ENCODE measurements around the gene COPS3. TPM values are rescaled to one million over a fixed set of nuclear protein-coding genes. Genes with fewer than 3 reads are reported as not detected.
A peak's percentile ranks its signal among the peaks of the same experiment; 100 is the strongest.

Gene COPS3
- total RNA-seq, 1 donor from 2014 or later = 89.2 TPM

GRCh38 chr17:17231621-17232302 is 49.3 kb downstream of the COPS3 start:
- H3K4me1 ChIP-seq (ENCODE audit: control insufficient read depth in 3 of 3, insufficient read depth in 3 of 3, low read length in 3 of 3) = peaks cover 38 to 59% (median 54%) of the 10 kb centered on the region in 3 donors
- no peak overlapping the region for H3K4me3 ChIP-seq (ENCODE audit: low read length in 3 of 3)
- H3K9ac ChIP-seq (ENCODE audit: low read depth in 1 of 3, low read length in 3 of 3) = no peak overlapping the region
- no peaks in the 10 kb centered on the region for H3K27me3 ChIP-seq (ENCODE audit: control insufficient read depth in 3 of 3, insufficient read depth in 3 of 3, low read length in 3 of 3)
- no peak overlapping the region for H3K27ac ChIP-seq (ENCODE audit: low read depth, low read length)
- H3K9me3 ChIP-seq (ENCODE audit: control insufficient read depth in 3 of 3, low read length in 3 of 3) = no peaks in the 10 kb centered on the region
- peaks cover 49 to 58% (median 51%) of the 10 kb centered on the region in 3 donors for H3K36me3 ChIP-seq (ENCODE audit: control insufficient read depth in 3 of 3, insufficient read depth in 3 of 3, low read length in 3 of 3)

GRCh38 chr17:17229416-17230384 is 51.3 kb downstream of the COPS3 start:
- Histone ChIP-seq H3K27ac (ENCODE audit: low read depth, low read length) (peak overlapping the region; percentile 3), H3K4me1 (ENCODE audit: control insufficient read depth in 3 of 3, insufficient read depth in 3 of 3, low read length in 3 of 3) (peaks cover 21 to 44% (median 42%) of the 10 kb centered on the region in 3 donors)

GRCh38 chr17:17228521-17229279 is 52.3 kb downstream of the COPS3 start:
- Histone ChIP-seq H3K4me3 (ENCODE audit: low read length in 3 of 3) (no peak overlapping the region), H3K9ac (ENCODE audit: low read depth in 1 of 3, low read length in 3 of 3) (peak overlapping the region in 1 of 3 donors; percentile 74), H3K36me3 (ENCODE audit: control insufficient read depth in 3 of 3, insufficient read depth in 3 of 3, low read length in 3 of 3) (peaks cover 76 to 88% (median 77%) of the 10 kb centered on the region in 3 donors), H3K9me3 (ENCODE audit: control insufficient read depth in 3 of 3, low read length in 3 of 3) (no peaks in the 10 kb centered on the region), H3K27ac (ENCODE audit: low read depth, low read length) (peak overlapping the region; percentile 37), H3K27me3 (ENCODE audit: control insufficient read depth in 3 of 3, insufficient read depth in 3 of 3, low read length in 3 of 3) (no peaks in the 10 kb centered on the region), H3K4me1 (ENCODE audit: control insufficient read depth in 3 of 3, insufficient read depth in 3 of 3, low read length in 3 of 3) (peaks cover 16 to 39% (median 38%) of the 10 kb centered on the region in 3 donors)

More at GRCh38 chr17:17229416-17230384, 51.3 kb downstream of the COPS3 start:
- H3K9me3 ChIP-seq (ENCODE audit: control insufficient read depth in 3 of 3, low read length in 3 of 3) = no peaks in the 10 kb centered on the region
- H3K9ac ChIP-seq (ENCODE audit: low read depth in 1 of 3, low read length in 3 of 3) = peak overlapping the region in 1 of 3 donors; percentile 74
- H3K27me3 ChIP-seq (ENCODE audit: control insufficient read depth in 3 of 3, insufficient read depth in 3 of 3, low read length in 3 of 3) = no peaks in the 10 kb centered on the region
- no peak overlapping the region for H3K4me3 ChIP-seq (ENCODE audit: low read length in 3 of 3)
- H3K36me3 ChIP-seq (ENCODE audit: control insufficient read depth in 3 of 3, insufficient read depth in 3 of 3, low read length in 3 of 3) = peaks cover 67 to 78% (median 69%) of the 10 kb centered on the region in 3 donors

- H3K36me3 ChIP-seq (ENCODE audit: control insufficient read depth in 3 of 3, insufficient read depth in 3 of 3, low read length in 3 of 3) = peaks cover 82 to 97% (median 83%) of the 10 kb centered on the region in 3 donors
- H3K27ac ChIP-seq (ENCODE audit: low read depth, low read length) = peak overlapping the region; percentile 37
- H3K4me1 ChIP-seq (ENCODE audit: control insufficient read depth in 3 of 3, insufficient read depth in 3 of 3, low read length in 3 of 3) = peaks cover 16 to 38% (median 38%) of the 10 kb centered on the region in 3 donors
- H3K9me3 ChIP-seq (ENCODE audit: control insufficient read depth in 3 of 3, low read length in 3 of 3) = no peaks in the 10 kb centered on the region
- H3K9ac ChIP-seq (ENCODE audit: low read depth in 1 of 3, low read length in 3 of 3) = peak overlapping the region in 1 of 3 donors; percentile 74
- no peak overlapping the region for H3K4me3 ChIP-seq (ENCODE audit: low read length in 3 of 3)
- no peaks in the 10 kb centered on the region for H3K27me3 ChIP-seq (ENCODE audit: control insufficient read depth in 3 of 3, insufficient read depth in 3 of 3, low read length in 3 of 3)
Measured at GRCh38 chr17:17227608-17228520, 53.2 kb downstream of the COPS3 start.

GRCh38 chr17:17226451-17227265 is 54.4 kb downstream of the COPS3 start:
- peaks cover 16 to 30% (median 28%) of the 10 kb centered on the region in 3 donors for H3K4me1 ChIP-seq (ENCODE audit: control insufficient read depth in 3 of 3, insufficient read depth in 3 of 3, low read length in 3 of 3)
- H3K9me3 ChIP-seq (ENCODE audit: control insufficient read depth in 3 of 3, low read length in 3 of 3) = no peaks in the 10 kb centered on the region
- no peaks in the 10 kb centered on the region for H3K27me3 ChIP-seq (ENCODE audit: control insufficient read depth in 3 of 3, insufficient read depth in 3 of 3, low read length in 3 of 3)
- no peak overlapping the region for H3K27ac ChIP-seq (ENCODE audit: low read depth, low read length)
- peaks cover 81 to 97% (median 85%) of the 10 kb centered on the region in 3 donors for H3K36me3 ChIP-seq (ENCODE audit: control insufficient read depth in 3 of 3, insufficient read depth in 3 of 3, low read length in 3 of 3)
- no peak overlapping the region for H3K4me3 ChIP-seq (ENCODE audit: low read length in 3 of 3)
- H3K9ac ChIP-seq (ENCODE audit: low read depth in 1 of 3, low read length in 3 of 3) = no peak overlapping the region

GRCh38 chr17:17225901-17226300 is 55.1 kb downstream of the COPS3 start:
- H3K9ac ChIP-seq (ENCODE audit: low read depth in 1 of 3, low read length in 3 of 3) = no peak overlapping the region
- peaks cover 16 to 29% (median 27%) of the 10 kb centered on the region in 3 donors for H3K4me1 ChIP-seq (ENCODE audit: control insufficient read depth in 3 of 3, insufficient read depth in 3 of 3, low read length in 3 of 3)
- peaks cover 82 to 97% (median 86%) of the 10 kb centered on the region in 3 donors for H3K36me3 ChIP-seq (ENCODE audit: control insufficient read depth in 3 of 3, insufficient read depth in 3 of 3, low read length in 3 of 3)
- no peak overlapping the region for H3K4me3 ChIP-seq (ENCODE audit: low read length in 3 of 3)
- H3K27ac ChIP-seq (ENCODE audit: low read depth, low read length) = no peak overlapping the region
- no peaks in the 10 kb centered on the region for H3K27me3 ChIP-seq (ENCODE audit: control insufficient read depth in 3 of 3, insufficient read depth in 3 of 3, low read length in 3 of 3)
- H3K9me3 ChIP-seq (ENCODE audit: control insufficient read depth in 3 of 3, low read length in 3 of 3) = no peaks in the 10 kb centered on the region

- H3K27me3 ChIP-seq (ENCODE audit: control insufficient read depth in 3 of 3, insufficient read depth in 3 of 3, low read length in 3 of 3) = no peaks in the 10 kb centered on the region
- H3K4me3 ChIP-seq (ENCODE audit: low read length in 3 of 3) = no peak overlapping the region
- no peak overlapping the region for H3K27ac ChIP-seq (ENCODE audit: low read depth, low read length)
- H3K9me3 ChIP-seq (ENCODE audit: control insufficient read depth in 3 of 3, low read length in 3 of 3) = no peaks in the 10 kb centered on the region
- no peak overlapping the region for H3K9ac ChIP-seq (ENCODE audit: low read depth in 1 of 3, low read length in 3 of 3)
- H3K36me3 ChIP-seq (ENCODE audit: control insufficient read depth in 3 of 3, insufficient read depth in 3 of 3, low read length in 3 of 3) = peaks cover 85 to 90% (median 86%) of the 10 kb centered on the region in 3 donors
- H3K4me1 ChIP-seq (ENCODE audit: control insufficient read depth in 3 of 3, insufficient read depth in 3 of 3, low read length in 3 of 3) = peaks cover 13 to 15% (median 15%) of the 10 kb centered on the region in 3 donors
Measured at GRCh38 chr17:17224137-17224536, 56.9 kb downstream of the COPS3 start.

- peaks cover 85 to 90% (median 86%) of the 10 kb centered on the region in 3 donors for H3K36me3 ChIP-seq (ENCODE audit: control insufficient read depth in 3 of 3, insufficient read depth in 3 of 3, low read length in 3 of 3)
- no peak overlapping the region for H3K4me3 ChIP-seq (ENCODE audit: low read length in 3 of 3)
- H3K4me1 ChIP-seq (ENCODE audit: control insufficient read depth in 3 of 3, insufficient read depth in 3 of 3, low read length in 3 of 3) = peaks cover 9 to 11% (median 11%) of the 10 kb centered on the region in 3 donors
- no peak overlapping the region for H3K27ac ChIP-seq (ENCODE audit: low read depth, low read length)
- H3K27me3 ChIP-seq (ENCODE audit: control insufficient read depth in 3 of 3, insufficient read depth in 3 of 3, low read length in 3 of 3) = no peaks in the 10 kb centered on the region
- no peak overlapping the region for H3K9ac ChIP-seq (ENCODE audit: low read depth in 1 of 3, low read length in 3 of 3)
- H3K9me3 ChIP-seq (ENCODE audit: control insufficient read depth in 3 of 3, low read length in 3 of 3) = no peaks in the 10 kb centered on the region
Measured at GRCh38 chr17:17223736-17224135, 57.3 kb downstream of the COPS3 start.

Data from skeletal muscle tissue (tissue), 4 donors.